ELR (cell line): ENCODE data around the gene EP400.

Experiments used
- DNase-seq: peaks from one replicate; pipeline ENCODE4 v3.0.0-alpha.2; 2015; ENCODE audit warnings: low read depth

The EP400 gene

GRCh38 chr12:132121283-132121682, 171.5 kb downstream of the EP400 start:
- DNase-seq: no peak

- no peak for DNase-seq
These were observed 174.4 kb downstream of the EP400 start for GRCh38 chr12:132123970-132124765.

- DNase-seq: no peak
These were observed 175.2 kb downstream of the EP400 start for GRCh38 chr12:132124766-132125425.

- no peak for DNase-seq
These were observed 176.0 kb downstream of the EP400 start for GRCh38 chr12:132125736-132126135.

- DNase-seq: no peak
These were observed 177.3 kb downstream of the EP400 start for GRCh38 chr12:132127041-132127440.

- no peak for DNase-seq
These were observed 179.3 kb downstream of the EP400 start for GRCh38 chr12:132129007-132129406.

GRCh38 chr12:132130690-132131089, 180.9 kb downstream of the EP400 start:
- DNase-seq: no peak
